ENCODE results near the gene ZNF786.
A peak's percentile ranks its signal among the peaks of the same experiment; 100 is the strongest.
"Not testable (repeated sequence)": the region's sequence is repeated elsewhere in the genome, so short reads cannot be mapped to it uniquely, and the experiment has no call there.

ZNF786 gene

GRCh38 chr7:149036676-149037075, 53.8 kb downstream of the ZNF786 start:
- no peak overlapping the region for H3K4me3 ChIP-seq (ENCODE audit: low read depth, low read length)
- DNase-seq (ENCODE audit: low read depth): no peak
- TF ChIP-seq CTCF (conservative IDR thresholded peaks at IDR 0.05; ENCODE audit: low read depth, low read length): no peak

- no peak overlapping the region for H3K4me3 ChIP-seq (ENCODE audit: low read depth, low read length)
- no peak for DNase-seq (ENCODE audit: low read depth)
- TF ChIP-seq CTCF (conservative IDR thresholded peaks at IDR 0.05; ENCODE audit: low read depth, low read length): no peak
Observed at GRCh38 chr7:149031353-149031910, 59.1 kb downstream of the ZNF786 start.

GRCh38 chr7:149030439-149030838, 60.1 kb downstream of the ZNF786 start:
- H3K4me3 ChIP-seq (ENCODE audit: low read depth, low read length); DNase-seq (ENCODE audit: low read depth): not testable (repeated sequence)

GRCh38 chr7:149028346-149029109, 62.0 kb downstream of the ZNF786 start, which contains the start of gene PDIA4:
Gene PDIA4, minus strand, starts transcription at chr7:149028505. Its CDS starts 97 bp downstream, at chr7:149028408.
- TF ChIP-seq CTCF (conservative IDR thresholded peaks at IDR 0.05; ENCODE audit: low read depth, low read length): peak; percentile 19
- DNase-seq (ENCODE audit: low read depth): peak; percentile 99
- H3K4me3 ChIP-seq (ENCODE audit: low read depth, low read length): peak within 1 kb of the TSS; percentile 77

- peak; percentile 29 for DNase-seq (ENCODE audit: low read depth)
- TF ChIP-seq CTCF (conservative IDR thresholded peaks at IDR 0.05; ENCODE audit: low read depth, low read length): no peak
- peak overlapping the region; percentile 77 for H3K4me3 ChIP-seq (ENCODE audit: low read depth, low read length)
Observed at GRCh38 chr7:149027611-149028345, 62.7 kb downstream of the ZNF786 start.

GRCh38 chr7:149027055-149027454, 63.5 kb downstream of the ZNF786 start:
- no peak for TF ChIP-seq CTCF (conservative IDR thresholded peaks at IDR 0.05; ENCODE audit: low read depth, low read length)
- no peak for DNase-seq (ENCODE audit: low read depth)
- H3K4me3 ChIP-seq (ENCODE audit: low read depth, low read length): peak overlapping the region; percentile 77

- TF ChIP-seq CTCF (conservative IDR thresholded peaks at IDR 0.05; ENCODE audit: low read depth, low read length): no peak
- DNase-seq (ENCODE audit: low read depth): no peak
- no peak overlapping the region for H3K4me3 ChIP-seq (ENCODE audit: low read depth, low read length)
Observed at GRCh38 chr7:149023662-149024061, 66.9 kb downstream of the ZNF786 start.
